Measurements from ENCODE around the gene RTN3.

DNA sequence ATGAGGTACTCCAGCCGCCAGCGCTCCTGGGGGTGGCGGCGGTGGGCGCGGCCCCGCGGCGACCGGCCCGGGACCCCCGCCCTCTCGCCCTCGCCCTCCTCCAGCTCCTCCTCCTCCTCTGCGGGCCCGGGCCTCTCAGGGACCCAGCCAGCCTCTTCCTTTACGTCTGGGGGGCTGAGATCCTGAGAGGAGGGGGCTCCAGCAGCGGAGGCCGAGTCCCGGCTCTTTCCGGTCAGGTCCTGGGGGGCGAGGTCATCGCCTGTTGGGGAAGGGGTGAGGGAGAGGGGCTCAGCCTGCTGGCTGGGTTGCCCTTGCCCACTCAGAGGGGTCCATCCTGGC lies 83.0 kb downstream of the RTN3 start:
- no peak for TF ChIP-seq POLR2AphosphoS5 (IDR thresholded peaks at IDR 0.05)
- TF ChIP-seq, protein P1, sequence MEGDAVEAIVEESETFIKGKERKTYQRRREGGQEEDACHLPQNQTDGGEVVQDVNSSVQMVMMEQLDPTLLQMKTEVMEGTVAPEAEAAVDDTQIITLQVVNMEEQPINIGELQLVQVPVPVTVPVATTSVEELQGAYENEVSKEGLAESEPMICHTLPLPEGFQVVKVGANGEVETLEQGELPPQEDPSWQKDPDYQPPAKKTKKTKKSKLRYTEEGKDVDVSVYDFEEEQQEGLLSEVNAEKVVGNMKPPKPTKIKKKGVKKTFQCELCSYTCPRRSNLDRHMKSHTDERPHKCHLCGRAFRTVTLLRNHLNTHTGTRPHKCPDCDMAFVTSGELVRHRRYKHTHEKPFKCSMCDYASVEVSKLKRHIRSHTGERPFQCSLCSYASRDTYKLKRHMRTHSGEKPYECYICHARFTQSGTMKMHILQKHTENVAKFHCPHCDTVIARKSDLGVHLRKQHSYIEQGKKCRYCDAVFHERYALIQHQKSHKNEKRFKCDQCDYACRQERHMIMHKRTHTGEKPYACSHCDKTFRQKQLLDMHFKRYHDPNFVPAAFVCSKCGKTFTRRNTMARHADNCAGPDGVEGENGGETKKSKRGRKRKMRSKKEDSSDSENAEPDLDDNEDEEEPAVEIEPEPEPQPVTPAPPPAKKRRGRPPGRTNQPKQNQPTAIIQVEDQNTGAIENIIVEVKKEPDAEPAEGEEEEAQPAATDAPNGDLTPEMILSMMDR (IDR thresholded peaks at IDR 0.05): no peak
